ENCODE results near the gene DOK6. TPM values are rescaled to one million over a fixed set of nuclear protein-coding genes. Genes with fewer than 3 reads are reported as not detected.

The DOK6 gene
- total RNA-seq, 1 experiment from 2014 or later = not detected

DNA sequence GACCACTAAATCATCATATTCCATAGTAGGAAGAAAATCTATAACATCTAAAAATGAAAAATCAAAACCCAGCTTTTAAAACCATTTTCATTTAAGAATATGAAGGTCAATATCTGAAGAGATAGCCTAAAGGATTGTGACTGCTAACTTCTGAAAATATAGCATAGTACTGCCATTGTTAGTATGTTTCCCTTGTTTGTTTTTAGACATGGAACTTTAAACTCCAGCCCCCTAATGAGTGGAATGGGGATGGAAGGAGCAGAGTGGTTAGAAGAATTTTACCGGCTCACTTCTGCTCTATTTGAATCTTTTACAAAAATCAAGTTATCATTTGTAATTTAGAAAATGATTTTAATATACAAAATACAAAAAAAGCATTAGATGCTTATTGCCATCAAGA lies 378.0 kb downstream of the DOK6 start:
- no peak overlapping the region for H2AFZ ChIP-seq (ENCODE audit: low read length)
- CTCF ChIA-PET = no interaction called here

DNA sequence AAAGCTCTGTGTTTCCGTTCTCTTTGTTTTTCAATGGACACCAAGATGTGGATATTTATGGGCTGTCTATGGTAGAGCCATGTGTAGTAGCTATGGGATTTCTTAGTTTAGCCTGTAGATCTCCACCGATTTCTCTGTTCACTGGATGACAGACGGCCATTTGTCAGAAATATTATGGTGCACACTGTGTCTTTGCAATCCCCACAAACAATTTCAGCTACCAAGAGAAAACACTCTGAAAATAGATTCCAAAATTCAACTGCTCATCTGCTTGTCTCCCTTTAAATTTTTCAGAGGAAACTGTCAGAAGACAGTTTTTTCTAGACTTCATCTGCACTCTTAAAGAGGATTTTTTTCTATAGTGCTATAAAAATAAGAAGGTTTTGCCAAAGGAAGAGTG lies 380.2 kb downstream of the DOK6 start:
- Histone ChIP-seq H3K9me3 (ENCODE audit: low read length) (no peaks in the 10 kb centered on the region), H3K4me3 (ENCODE audit: low read length) (no peak overlapping the region), H3K27ac (ENCODE audit: low read length) (no peak overlapping the region), H3K36me3 (ENCODE audit: low read depth, low read length) (no peaks in the 10 kb centered on the region), H3K27me3 (ENCODE audit: low read length) (no peaks in the 10 kb centered on the region), H2AFZ (ENCODE audit: low read length) (no peak overlapping the region), H3K4me1 (ENCODE audit: insufficient read depth, low read length) (peaks cover under 1% of the 10 kb centered on the region), H3K4me2 (ENCODE audit: low read length) (no peak overlapping the region), H3K9ac (ENCODE audit: low read length) (no peak overlapping the region), H3K9me2 (replicated peaks; ENCODE audit: low read length) (no peaks in the 10 kb centered on the region), H3F3A (ENCODE audit: low read length, unreplicated experiment) (no peaks in the 10 kb centered on the region), H4K20me1 (ENCODE audit: low read length) (no peaks in the 10 kb centered on the region), H3K79me2 (ENCODE audit: low read length) (no peaks in the 10 kb centered on the region)
- ChIA-PET CTCF (no interaction called here), POLR2A (ENCODE audit: unreplicated experiment) (no interaction called here)
- BruUV-seq (replicated peaks) = no TSS peak
- DNase-seq (no peak), ATAC-seq (no peak)
- TF ChIP-seq, protein P1, sequence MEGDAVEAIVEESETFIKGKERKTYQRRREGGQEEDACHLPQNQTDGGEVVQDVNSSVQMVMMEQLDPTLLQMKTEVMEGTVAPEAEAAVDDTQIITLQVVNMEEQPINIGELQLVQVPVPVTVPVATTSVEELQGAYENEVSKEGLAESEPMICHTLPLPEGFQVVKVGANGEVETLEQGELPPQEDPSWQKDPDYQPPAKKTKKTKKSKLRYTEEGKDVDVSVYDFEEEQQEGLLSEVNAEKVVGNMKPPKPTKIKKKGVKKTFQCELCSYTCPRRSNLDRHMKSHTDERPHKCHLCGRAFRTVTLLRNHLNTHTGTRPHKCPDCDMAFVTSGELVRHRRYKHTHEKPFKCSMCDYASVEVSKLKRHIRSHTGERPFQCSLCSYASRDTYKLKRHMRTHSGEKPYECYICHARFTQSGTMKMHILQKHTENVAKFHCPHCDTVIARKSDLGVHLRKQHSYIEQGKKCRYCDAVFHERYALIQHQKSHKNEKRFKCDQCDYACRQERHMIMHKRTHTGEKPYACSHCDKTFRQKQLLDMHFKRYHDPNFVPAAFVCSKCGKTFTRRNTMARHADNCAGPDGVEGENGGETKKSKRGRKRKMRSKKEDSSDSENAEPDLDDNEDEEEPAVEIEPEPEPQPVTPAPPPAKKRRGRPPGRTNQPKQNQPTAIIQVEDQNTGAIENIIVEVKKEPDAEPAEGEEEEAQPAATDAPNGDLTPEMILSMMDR (conservative IDR thresholded peaks at IDR 0.05; ENCODE audit: low read depth, low read length) = no peak
- TF ChIP-seq EZH2phosphoT487 (IDR thresholded peaks at IDR 0.05; ENCODE audit: borderline replicate concordance, low read length) (no peak), EZH2 (IDR thresholded peaks at IDR 0.05; ENCODE audit: low read length, unreplicated experiment) (no peak)
- intact Hi-C loops (cut with micrococcal nuclease) = loop anchor here (10.0 kb wide), 1 partner anchor 134 kb away; no protein-coding TSS in a partner anchor

More for the DNA sequence above, 378.0 kb downstream of the DOK6 start:
- no peak overlapping the region for H3K27ac ChIP-seq (ENCODE audit: low read length)
- ATAC-seq = no peak
- POLR2A ChIA-PET (ENCODE audit: unreplicated experiment) = no interaction called here
- no peaks in the 10 kb centered on the region for H3K79me2 ChIP-seq (ENCODE audit: low read length)
- H3K4me1 ChIP-seq (ENCODE audit: insufficient read depth, low read length) = no peaks in the 10 kb centered on the region
- no peaks in the 10 kb centered on the region for H3K9me2 ChIP-seq (replicated peaks; ENCODE audit: low read length)
- no peaks in the 10 kb centered on the region for H3K27me3 ChIP-seq (ENCODE audit: low read length)
- H3F3A ChIP-seq (ENCODE audit: low read length, unreplicated experiment) = no peaks in the 10 kb centered on the region
- TF ChIP-seq EZH2phosphoT487 (IDR thresholded peaks at IDR 0.05; ENCODE audit: borderline replicate concordance, low read length) (no peak), EZH2 (IDR thresholded peaks at IDR 0.05; ENCODE audit: low read length, unreplicated experiment) (no peak)
- TF ChIP-seq, protein P1 (conservative IDR thresholded peaks at IDR 0.05; ENCODE audit: low read depth, low read length) = no peak
- no peak overlapping the region for H3K4me2 ChIP-seq (ENCODE audit: low read length)
- H3K9ac ChIP-seq (ENCODE audit: low read length) = no peak overlapping the region
- H3K9me3 ChIP-seq (ENCODE audit: low read length) = no peaks in the 10 kb centered on the region
- no peak for DNase-seq
- intact Hi-C loops (cut with micrococcal nuclease) = no loop called here
- H3K36me3 ChIP-seq (ENCODE audit: low read depth, low read length) = no peaks in the 10 kb centered on the region
- no peak overlapping the region for H3K4me3 ChIP-seq (ENCODE audit: low read length)
- no TSS peak for BruUV-seq (replicated peaks)
- no peaks in the 10 kb centered on the region for H4K20me1 ChIP-seq (ENCODE audit: low read length)

DNA sequence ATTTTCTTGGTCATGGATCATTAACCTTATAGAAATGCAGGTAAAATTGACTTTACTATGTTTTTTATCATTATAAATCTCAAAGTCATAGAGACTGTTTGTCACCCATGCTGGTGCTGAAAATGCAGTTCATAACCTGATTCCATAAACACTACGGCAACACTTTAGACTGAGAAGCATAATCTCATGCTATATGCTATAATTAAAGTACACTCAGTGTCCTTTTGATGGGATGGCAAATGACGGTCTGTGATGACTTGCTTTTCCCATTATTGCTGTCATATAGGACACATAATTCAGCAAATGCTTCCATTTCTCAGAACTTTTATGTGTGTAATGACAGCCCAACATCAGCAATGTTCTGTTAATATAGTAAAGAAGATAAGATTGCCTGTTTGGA lies 384.1 kb downstream of the DOK6 start:
- no peaks in the 10 kb centered on the region for H3F3A ChIP-seq (ENCODE audit: low read length, unreplicated experiment)
- H4K20me1 ChIP-seq (ENCODE audit: low read length) = no peaks in the 10 kb centered on the region
- no peaks in the 10 kb centered on the region for H3K36me3 ChIP-seq (ENCODE audit: low read depth, low read length)
- BruUV-seq (replicated peaks) = no TSS peak
- H3K4me2 ChIP-seq (ENCODE audit: low read length) = no peak overlapping the region
- TF ChIP-seq, protein P1 (conservative IDR thresholded peaks at IDR 0.05; ENCODE audit: low read depth, low read length) = no peak
- TF ChIP-seq EZH2phosphoT487 (IDR thresholded peaks at IDR 0.05; ENCODE audit: borderline replicate concordance, low read length) = no peak
- TF ChIP-seq EZH2 (IDR thresholded peaks at IDR 0.05; ENCODE audit: low read length, unreplicated experiment) = no peak
- DNase-seq = no peak
- H3K4me3 ChIP-seq (ENCODE audit: low read length) = no peak overlapping the region
- ChIA-PET CTCF (no interaction called here), POLR2A (ENCODE audit: unreplicated experiment) (no interaction called here)
- no peaks in the 10 kb centered on the region for H3K9me3 ChIP-seq (ENCODE audit: low read length)
- no peak for ATAC-seq
- H3K9ac ChIP-seq (ENCODE audit: low read length) = no peak overlapping the region
- no peaks in the 10 kb centered on the region for H3K79me2 ChIP-seq (ENCODE audit: low read length)
- no peak overlapping the region for H2AFZ ChIP-seq (ENCODE audit: low read length)
- intact Hi-C loops (cut with micrococcal nuclease) = loop anchor here (10.0 kb wide), 1 partner anchor 130 kb away; no protein-coding TSS in a partner anchor
- H3K9me2 ChIP-seq (replicated peaks; ENCODE audit: low read length) = no peaks in the 10 kb centered on the region
- H3K27me3 ChIP-seq (ENCODE audit: low read length) = no peaks in the 10 kb centered on the region
- H3K4me1 ChIP-seq (ENCODE audit: insufficient read depth, low read length) = peaks cover 28% of the 10 kb centered on the region
- no peak overlapping the region for H3K27ac ChIP-seq (ENCODE audit: low read length)
